Effector CD8-positive, alpha-beta T cell (primary cell): ENCODE data around the gene SNRNP70.
"Not testable (repeated sequence)": the region's sequence is repeated elsewhere in the genome, so short reads cannot be mapped to it uniquely, and the experiment has no call there.

ENCODE experiments used
- DNase-seq: peaks from one replicate; lab custom pipeline; 2025; lab: John Stamatoyannopoulos, UW
- total RNA-seq, 4 experiments: gene quantifications; one replicate each; lab custom pipeline; 2026; lab: John Stamatoyannopoulos, UW

Gene SNRNP70, protein sequence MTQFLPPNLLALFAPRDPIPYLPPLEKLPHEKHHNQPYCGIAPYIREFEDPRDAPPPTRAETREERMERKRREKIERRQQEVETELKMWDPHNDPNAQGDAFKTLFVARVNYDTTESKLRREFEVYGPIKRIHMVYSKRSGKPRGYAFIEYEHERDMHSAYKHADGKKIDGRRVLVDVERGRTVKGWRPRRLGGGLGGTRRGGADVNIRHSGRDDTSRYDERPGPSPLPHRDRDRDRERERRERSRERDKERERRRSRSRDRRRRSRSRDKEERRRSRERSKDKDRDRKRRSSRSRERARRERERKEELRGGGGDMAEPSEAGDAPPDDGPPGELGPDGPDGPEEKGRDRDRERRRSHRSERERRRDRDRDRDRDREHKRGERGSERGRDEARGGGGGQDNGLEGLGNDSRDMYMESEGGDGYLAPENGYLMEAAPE
- total RNA-seq = 483 to 592 (median 537) reads per million in 4 experiments

- DNase-seq = peak; percentile 98
These were observed at the start of gene SNRNP70 for GRCh38 chr19:49085020-49085867. Gene SNRNP70, plus strand, starts transcription at chr19:49085451. Its CDS starts 964 bp downstream, at chr19:49086415.

DNA sequence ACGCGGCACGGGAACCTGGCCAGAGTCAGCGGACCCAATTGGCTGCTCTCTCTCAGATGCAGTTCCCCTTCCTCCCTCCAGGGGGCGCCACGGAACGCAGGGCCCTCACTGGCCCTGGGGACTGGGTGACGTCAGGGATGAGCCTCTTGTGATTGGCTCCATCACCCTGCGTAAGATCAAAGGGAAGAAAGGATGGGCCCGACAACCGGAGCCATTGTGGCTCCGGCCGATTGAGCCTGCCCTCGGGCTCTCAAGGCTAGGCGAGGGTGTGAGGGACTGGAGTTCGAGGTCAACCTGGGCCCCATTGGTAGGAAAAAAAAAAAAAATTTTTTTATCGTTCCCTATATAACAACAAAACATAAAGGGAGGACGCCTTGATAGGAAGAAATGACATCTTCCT is 48.4 kb upstream of the SNRNP70 start, which contains the start of gene CGB1:
Gene CGB1, minus strand, starts transcription at position 81 of the 400 bp plus-strand sequence. CDS start 184 bp downstream, outside the sequence.
- DNase-seq = not testable (repeated sequence)

DNA sequence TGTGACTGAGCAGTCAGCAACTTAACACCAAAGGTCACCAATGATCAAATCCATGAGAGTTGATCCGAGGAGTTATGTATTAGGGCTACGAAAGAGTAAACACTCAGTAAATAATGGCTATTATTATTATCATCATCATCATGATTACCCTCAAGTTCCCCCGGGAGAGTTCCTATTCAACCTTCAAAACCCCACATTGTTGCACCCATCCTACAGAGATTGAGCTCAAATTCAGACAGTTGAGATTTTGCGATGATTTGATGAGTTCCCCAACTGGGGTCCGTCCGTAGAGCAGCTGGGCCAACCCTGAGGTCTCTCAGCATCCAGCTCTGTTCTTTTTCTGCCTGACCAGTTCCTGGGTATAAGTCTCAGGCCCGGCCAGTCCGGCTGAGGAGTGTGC is 47.1 kb upstream of the SNRNP70 start:
- DNase-seq = not testable (repeated sequence)

GRCh38 chr19:49038557-49039276 is 46.5 kb upstream of the SNRNP70 start:
- DNase-seq = not testable (repeated sequence)

GRCh38 chr19:49039736-49040135 is 45.5 kb upstream of the SNRNP70 start:
- DNase-seq = not testable (repeated sequence)

GRCh38 chr19:49042177-49042576 is 43.1 kb upstream of the SNRNP70 start:
- DNase-seq = no peak

DNA sequence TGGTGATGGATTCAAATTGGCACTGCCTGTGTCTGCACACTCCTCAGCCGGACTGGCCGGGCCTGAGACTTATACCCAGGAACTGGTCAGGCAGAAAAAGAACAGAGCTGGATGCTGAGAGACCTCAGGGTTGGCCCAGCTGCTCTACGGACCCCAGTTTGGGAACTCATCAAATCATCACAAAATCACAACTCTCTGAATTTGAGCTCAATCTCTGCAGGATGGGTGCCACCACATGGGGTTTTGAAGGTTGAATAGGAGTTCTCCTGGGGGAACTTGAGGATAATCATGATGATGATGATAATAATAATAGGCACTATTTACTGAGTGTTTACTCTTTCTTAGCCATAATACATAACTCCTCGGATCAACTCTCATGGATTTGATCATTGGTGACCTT is 42.6 kb upstream of the SNRNP70 start:
- not testable (repeated sequence) for DNase-seq

- DNase-seq = not testable (repeated sequence)
These were observed 41.7 kb upstream of the SNRNP70 start, which contains the start of gene CGB5 for GRCh38 chr19:49043548-49043947. Gene CGB5, plus strand, starts transcription at chr19:49043848. Its CDS starts 362 bp downstream, at chr19:49044210.

DNA sequence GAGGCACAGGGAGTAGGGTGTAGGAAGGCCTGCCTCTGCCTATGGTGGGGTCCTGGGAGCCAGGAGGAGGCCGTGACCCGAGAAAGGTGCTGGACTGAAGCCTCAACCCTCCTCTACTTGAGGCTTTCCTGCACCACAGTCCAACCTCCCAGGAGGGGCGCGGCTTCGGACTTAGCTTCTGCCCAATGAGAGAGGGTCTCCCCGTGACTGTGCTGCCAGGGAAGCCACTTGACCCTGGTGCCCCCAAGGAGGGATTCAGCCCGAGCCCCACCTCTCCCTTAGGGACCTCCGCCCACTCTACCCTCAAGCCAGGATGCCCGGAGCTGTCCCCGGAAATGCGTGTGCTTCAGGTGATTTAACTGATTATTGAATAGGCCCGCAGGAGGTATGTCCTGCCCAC is 36.2 kb upstream of the SNRNP70 start, which contains the start of gene CGB8:
Gene CGB8, minus strand, starts transcription at position 101 of the 400 bp plus-strand sequence. CDS start 372 bp downstream, outside the sequence.
- DNase-seq = not testable (repeated sequence)

- not testable (repeated sequence) for DNase-seq
These were observed 35.4 kb upstream of the SNRNP70 start for GRCh38 chr19:49049834-49050233.

GRCh38 chr19:49050376-49051033 is 34.7 kb upstream of the SNRNP70 start:
- not testable (repeated sequence) for DNase-seq

GRCh38 chr19:49056101-49056901 is 28.9 kb upstream of the SNRNP70 start:
- DNase-seq = peak; percentile 27

DNA sequence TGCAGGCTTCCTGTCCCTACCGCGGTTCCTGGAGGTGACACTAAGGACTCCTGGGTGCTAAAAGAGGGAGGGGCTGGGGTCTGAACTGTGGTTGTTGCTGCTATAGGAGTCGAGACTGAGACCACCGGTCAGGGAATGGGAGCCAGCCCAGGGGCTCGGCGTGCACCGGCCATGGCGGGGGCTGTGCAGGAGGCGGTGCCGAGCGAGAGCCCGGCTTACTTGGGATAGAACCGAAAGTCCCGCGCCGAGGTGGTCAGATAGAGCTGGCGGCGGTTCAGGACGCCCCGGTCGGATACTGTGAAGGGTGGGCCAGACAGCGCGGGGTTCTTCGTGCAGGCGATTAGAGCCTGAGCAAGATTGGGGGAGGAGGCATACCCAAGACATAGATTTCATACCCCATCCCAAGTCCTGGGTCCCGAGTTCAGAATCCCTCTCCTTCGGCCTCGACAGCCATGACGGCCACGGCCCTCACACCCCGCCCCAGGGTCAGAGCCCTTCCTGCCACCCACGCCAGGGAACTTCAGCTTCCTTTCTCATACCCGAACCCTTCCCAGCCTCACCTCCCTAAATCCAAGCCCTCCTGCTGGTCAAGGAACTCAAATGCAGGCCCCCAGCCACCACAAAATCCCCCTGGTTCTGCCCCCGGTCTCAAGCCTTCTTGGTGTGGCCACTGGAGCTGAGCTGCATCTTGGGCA is 28.2 kb upstream of the SNRNP70 start:
- DNase-seq = not testable (repeated sequence)

GRCh38 chr19:49057636-49058234 is 27.5 kb upstream of the SNRNP70 start, which contains the start of gene CGB7:
Gene CGB7, minus strand, starts transcription at chr19:49057749. Its CDS starts 2,374 bp downstream, at chr19:49055375.
- peak; percentile 27 for DNase-seq

GRCh38 chr19:49058562-49058961 is 26.7 kb upstream of the SNRNP70 start:
- no peak for DNase-seq

DNA sequence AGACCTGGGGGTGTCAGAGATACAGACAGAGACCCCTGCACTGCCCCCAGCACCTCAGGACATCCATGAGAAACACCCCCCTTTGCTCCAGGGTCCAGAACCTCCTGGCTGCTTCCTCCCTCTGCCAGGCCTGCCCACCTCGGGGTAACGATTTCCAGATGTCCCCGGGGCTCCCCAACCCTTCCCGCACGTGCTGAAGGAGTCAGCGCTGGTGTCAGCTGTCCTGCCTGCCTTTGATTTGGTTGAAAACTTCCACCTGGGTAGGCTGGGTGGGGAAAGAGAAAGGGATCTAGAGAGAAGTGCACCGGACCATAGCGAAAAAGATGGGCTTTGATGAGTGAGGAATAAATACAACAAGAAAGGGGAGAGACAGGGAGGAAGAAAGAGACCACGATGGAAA is 26.2 kb upstream of the SNRNP70 start:
- DNase-seq = no peak

DNA sequence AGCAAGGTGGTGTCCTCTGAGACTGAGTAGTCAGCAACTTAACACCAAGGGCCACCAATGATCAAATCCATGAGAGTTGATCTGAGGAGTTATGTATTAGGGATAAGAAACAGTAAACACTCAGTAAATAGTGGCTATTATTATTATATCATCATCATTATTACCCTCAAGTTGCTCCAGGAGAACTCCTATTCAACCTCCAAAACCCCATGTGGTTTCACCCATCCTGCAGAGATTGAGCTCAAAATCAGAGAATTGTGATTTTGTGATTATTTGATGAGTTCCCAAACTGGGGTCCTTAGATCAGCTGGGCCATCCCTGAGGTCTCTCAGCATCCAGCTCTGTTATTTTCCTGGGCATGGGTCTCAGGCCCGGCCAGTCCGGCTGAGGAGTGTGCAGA is 24.3 kb upstream of the SNRNP70 start:
- no peak for DNase-seq

DNA sequence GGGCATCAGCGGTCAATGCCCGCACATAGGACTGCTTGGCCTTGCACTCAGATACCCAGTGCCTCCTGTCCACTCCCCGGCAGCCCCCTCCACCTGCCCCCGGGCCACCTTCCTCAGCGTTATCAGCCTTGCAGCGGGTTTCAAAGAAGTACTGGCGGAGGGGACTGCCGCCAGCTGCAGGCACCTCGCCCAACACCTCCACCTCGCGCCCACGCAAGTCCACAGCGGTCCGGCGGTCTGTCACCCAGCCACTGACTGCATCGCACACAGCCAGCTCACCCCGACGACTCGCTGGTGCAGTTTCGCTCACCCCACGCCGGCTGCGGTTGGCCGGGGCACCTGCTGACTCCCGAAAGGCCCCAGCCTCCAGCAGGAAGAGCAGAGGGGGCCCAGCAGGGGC is 23.8 kb upstream of the SNRNP70 start:
- DNase-seq = no peak
